ENCODE measurements around the gene TCEAL3. TPM values are rescaled to one million over a fixed set of nuclear protein-coding genes. Genes with fewer than 3 reads are reported as not detected.
"Not testable (repeated sequence)": the region's sequence is repeated elsewhere in the genome, so short reads cannot be mapped to it uniquely, and the experiment has no call there.

Gene TCEAL3
- total RNA-seq, 3 donors from 2014 or later, result 2.5 to 4.3 (median 2.5) TPM

DNA sequence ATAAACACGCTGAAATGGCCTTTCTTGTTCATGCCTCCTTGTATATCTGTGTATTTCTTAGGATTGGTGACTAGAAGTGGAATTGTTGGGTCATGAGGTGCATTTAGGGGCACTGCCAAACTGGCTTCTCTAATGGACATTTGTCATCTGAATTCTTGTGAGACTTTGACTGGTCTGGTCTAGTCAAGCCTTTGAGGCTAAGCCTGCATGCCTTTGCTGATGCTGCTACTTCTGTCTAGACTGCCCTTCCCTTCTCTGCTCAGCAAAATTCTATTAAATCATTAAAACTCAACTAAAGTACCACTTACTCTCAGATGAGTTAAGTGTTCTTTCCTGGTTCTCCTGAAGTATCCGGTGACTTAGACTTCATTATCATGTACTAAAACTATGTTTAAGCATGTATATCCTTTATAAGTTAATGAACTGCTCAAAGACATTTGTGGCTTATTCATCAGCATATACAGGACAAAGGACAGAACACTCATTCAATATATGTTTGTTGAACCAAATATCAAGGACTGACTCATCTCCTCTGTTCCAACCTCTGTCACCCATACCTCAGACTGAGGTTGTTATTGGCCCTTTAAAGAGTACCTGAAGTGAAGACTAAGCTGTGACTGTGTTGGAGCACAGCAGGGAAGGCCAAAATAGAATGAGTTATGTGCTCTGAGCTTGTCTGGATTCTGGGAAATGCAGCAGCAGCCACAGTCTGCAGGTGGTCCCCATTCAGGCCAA lies 30.0 kb downstream of the TCEAL3 start:
- Mint-ChIP-seq H3K36me3 (ENCODE audit: insufficient read depth) (no peaks in the 10 kb centered on the region), H3K9me3 (no peaks in the 10 kb centered on the region), H3K27me3 (ENCODE audit: low read depth) (peaks cover 2% of the 10 kb centered on the region), H3K4me1 (ENCODE audit: low read depth) (no peaks in the 10 kb centered on the region), H3K4me3 (no peak overlapping the region)
- no peak for DNase-seq
- ATAC-seq, result no peak

GRCh38 chrX:103638479-103639346 lies 30.9 kb downstream of the TCEAL3 start:
- ATAC-seq; H3K9me3 Mint-ChIP-seq; H3K4me1 Mint-ChIP-seq (ENCODE audit: low read depth): not testable (repeated sequence)

DNA sequence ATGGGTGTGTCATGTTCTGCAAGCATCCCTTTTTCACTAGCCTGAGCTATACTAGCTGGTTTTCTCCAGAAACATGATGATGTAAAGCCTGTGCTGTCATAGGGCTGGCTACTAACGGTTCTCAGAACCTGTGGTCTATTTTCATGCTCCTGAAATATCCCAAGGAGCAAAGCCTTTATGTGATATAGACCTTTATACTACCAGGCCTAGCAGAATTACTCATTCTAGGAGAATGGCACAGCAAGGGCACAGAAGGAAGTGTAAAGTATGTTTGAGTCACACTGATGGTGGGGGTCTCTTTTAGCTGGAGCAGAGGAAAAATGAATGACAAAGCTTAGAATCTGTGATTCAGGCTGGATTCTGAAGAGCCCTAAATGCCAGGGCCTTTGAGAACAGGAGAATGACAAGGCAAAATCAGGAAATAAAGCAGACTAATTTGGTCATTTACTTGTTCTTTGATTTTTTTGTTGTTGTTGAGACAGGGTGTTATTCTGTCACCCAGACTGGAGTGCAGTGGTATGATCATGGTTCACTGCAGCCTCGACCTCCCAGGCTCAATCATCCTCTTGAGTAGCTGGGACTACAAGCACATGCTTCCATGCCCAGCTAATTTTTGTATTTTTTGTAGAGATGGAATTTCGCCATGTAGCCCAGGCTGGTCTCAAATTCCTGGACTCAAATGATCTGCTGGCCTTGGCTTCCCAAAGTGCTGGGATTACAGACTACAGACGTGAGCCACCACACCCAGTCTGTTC lies 32.8 kb downstream of the TCEAL3 start:
- DNase-seq (no peak), ATAC-seq (no peak)
- Mint-ChIP-seq H3K36me3 (ENCODE audit: insufficient read depth) (no peaks in the 10 kb centered on the region), H3K4me1 (ENCODE audit: low read depth) (no peaks in the 10 kb centered on the region), H3K4me3 (no peak overlapping the region), H3K9me3 (no peaks in the 10 kb centered on the region), H3K27me3 (ENCODE audit: low read depth) (peaks cover 2% of the 10 kb centered on the region)

More at GRCh38 chrX:103638479-103639346, 30.9 kb downstream of the TCEAL3 start:
- DNase-seq; H3K27me3 Mint-ChIP-seq (ENCODE audit: low read depth); H3K4me3 Mint-ChIP-seq; H3K36me3 Mint-ChIP-seq (ENCODE audit: insufficient read depth): not testable (repeated sequence)

DNA sequence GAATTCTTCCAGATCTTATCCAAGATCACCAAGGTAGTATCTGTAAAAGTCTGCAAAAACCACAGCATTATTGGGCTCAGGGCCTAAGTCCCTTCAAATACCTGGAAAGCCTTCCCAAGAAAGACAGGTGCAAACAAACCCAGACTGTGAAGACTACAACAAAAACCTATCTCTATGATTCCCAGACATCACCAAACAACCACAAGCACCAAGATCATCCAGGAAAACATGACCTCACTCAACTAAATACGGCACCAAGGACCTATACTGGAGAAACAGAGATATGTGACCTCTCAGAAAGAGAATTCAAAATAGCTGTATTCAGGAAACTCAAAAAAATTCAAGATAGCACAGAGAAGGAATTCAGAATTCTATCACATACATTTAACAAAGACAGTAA lies 36.4 kb downstream of the TCEAL3 start:
- Mint-ChIP-seq H3K9me3 (no peaks in the 10 kb centered on the region), H3K4me3 (no peak overlapping the region), H3K4me1 (ENCODE audit: low read depth) (no peaks in the 10 kb centered on the region), H3K36me3 (ENCODE audit: insufficient read depth) (no peaks in the 10 kb centered on the region), H3K27me3 (ENCODE audit: low read depth) (peaks cover 7% of the 10 kb centered on the region)
- DNase-seq (no peak), ATAC-seq (no peak)

- ATAC-seq (no peak), DNase-seq (no peak)
- Mint-ChIP-seq H3K4me1 (ENCODE audit: low read depth) (no peaks in the 10 kb centered on the region), H3K36me3 (ENCODE audit: insufficient read depth) (no peaks in the 10 kb centered on the region), H3K4me3 (no peak overlapping the region), H3K27me3 (ENCODE audit: low read depth) (peaks cover 7% of the 10 kb centered on the region), H3K9me3 (no peaks in the 10 kb centered on the region)
Observed at GRCh38 chrX:103647630-103648029, 39.9 kb downstream of the TCEAL3 start.

- no peak for ATAC-seq
- no peak overlapping the region for H3K4me3 Mint-ChIP-seq
- peaks cover 4% of the 10 kb centered on the region for H3K9me3 Mint-ChIP-seq
- no peaks in the 10 kb centered on the region for H3K36me3 Mint-ChIP-seq (ENCODE audit: insufficient read depth)
- no peak for DNase-seq
- H3K4me1 Mint-ChIP-seq (ENCODE audit: low read depth), result no peaks in the 10 kb centered on the region
- peaks cover 5% of the 10 kb centered on the region for H3K27me3 Mint-ChIP-seq (ENCODE audit: low read depth)
Observed at GRCh38 chrX:103651151-103651773, 43.5 kb downstream of the TCEAL3 start.

DNA sequence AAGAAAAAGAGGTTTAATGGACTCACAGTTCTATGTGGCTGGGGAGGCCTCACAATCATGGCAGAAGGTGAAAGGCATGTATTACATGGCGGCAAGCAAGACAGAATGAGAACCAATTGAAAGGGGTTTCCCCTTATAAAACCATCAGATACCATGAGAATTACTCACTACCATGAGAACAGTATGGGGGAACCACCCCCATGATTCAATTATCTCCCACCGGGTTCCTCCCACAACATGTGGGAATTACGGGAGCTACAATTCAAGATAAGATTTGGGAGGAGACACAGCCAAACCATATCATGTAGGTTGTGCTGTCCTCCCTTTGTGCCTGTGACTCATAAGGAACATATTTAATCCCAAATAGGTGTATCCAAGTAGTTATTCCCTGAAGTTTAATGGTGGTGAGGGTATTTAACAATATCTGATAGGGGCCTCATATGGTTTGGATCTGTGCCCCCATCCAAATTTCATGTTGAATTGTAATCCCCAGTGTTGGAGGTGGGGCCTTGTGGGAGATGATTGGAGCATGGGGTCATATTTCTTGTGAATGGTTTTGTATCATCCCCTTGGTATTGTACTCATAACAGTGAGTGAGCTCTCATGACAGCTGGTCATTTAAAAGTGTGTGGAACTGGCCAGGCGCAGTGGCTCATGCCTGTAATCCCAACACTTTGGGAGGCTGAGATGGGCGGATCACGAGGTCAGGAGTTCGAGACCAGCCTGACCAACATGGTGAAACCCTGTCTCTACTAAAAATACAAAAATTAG lies 47.7 kb downstream of the TCEAL3 start:
- H3K9me3 Mint-ChIP-seq; H3K27me3 Mint-ChIP-seq (ENCODE audit: low read depth); H3K36me3 Mint-ChIP-seq (ENCODE audit: insufficient read depth); DNase-seq; H3K4me1 Mint-ChIP-seq (ENCODE audit: low read depth); ATAC-seq; H3K4me3 Mint-ChIP-seq: not testable (repeated sequence)

DNA sequence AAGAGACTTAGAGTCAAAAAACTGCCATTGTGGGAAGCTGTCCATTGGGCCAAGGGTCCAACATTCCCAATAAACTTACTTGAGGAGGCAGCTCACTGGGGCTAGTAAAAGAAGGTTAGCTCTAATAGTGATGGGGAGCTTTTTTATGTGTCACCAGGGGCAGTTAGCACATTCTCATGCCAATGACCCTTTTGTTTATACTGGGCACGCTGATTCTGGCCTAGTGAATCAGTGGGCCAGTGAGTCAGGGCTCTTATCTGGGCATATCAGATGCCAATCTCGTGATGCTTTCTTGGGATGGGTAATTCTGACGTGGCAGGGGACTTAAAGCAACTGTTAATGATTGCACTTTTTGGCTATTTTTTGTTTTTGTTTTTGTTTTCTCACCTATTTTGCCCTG lies 48.9 kb downstream of the TCEAL3 start:
- no peak overlapping the region for H3K4me3 Mint-ChIP-seq
- no peaks in the 10 kb centered on the region for H3K4me1 Mint-ChIP-seq (ENCODE audit: low read depth)
- no peaks in the 10 kb centered on the region for H3K36me3 Mint-ChIP-seq (ENCODE audit: insufficient read depth)
- no peak for DNase-seq
- peaks cover 6% of the 10 kb centered on the region for H3K27me3 Mint-ChIP-seq (ENCODE audit: low read depth)
- ATAC-seq, result no peak
- H3K9me3 Mint-ChIP-seq, result peaks cover 4% of the 10 kb centered on the region

DNA sequence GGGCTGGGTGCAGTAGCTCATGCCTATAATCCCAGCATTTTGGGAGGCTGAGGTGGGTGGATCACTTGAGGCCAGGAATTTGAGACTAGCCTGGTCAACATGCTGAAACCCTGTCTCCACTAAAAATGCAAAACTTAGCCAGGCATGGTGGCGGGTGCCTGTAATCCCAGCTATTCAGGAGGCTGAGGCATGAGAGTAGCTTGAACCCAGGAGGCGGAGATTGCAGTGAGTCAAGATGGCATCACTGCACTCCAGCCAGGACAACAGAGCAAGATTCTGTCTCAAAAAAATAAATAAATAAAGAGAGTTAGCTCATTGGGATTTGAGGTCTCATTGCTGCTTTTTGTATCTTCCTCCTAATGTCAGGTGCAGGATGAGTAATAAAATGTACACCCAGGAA lies 49.3 kb downstream of the TCEAL3 start:
- H3K27me3 Mint-ChIP-seq (ENCODE audit: low read depth); ATAC-seq; H3K4me3 Mint-ChIP-seq; H3K9me3 Mint-ChIP-seq; H3K4me1 Mint-ChIP-seq (ENCODE audit: low read depth); DNase-seq; H3K36me3 Mint-ChIP-seq (ENCODE audit: insufficient read depth): not testable (repeated sequence)

DNA sequence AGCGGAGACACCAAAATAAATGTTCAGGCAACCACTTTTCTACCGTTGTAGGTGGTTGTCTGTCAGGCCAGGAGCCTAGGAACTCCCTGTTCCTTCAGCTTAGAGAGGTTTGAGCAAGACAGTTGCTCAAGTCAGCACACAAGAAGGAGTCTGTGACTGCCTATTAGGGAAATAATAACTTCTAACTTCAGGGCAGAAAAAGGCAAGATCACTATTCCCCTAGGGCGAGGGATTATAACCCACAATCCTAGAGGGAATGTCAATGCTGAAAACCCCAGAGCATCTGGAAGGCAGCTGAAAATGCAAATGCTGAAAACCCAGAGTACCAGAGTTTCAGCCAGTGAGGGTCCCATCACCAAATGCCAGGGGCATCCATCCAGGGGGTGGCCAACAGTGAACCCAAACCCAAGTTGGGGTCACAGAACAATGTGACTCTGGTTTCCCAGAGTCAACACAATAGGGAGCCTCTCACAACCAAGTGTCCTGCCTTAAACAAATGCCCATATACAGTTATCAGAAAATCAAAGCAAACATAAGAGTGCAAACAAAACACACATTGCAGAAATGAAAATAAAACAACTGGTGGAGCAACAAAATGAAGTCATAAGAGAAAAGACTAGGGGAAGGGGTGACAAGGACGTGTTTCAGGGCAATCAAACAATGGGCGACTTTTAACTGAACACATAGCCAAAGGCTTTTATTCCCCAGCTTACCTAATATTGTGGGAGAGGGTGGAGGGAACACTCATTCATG lies 51.1 kb downstream of the TCEAL3 start:
- no peak overlapping the region for H3K4me3 Mint-ChIP-seq
- ATAC-seq (no peak), DNase-seq (no peak)
- H3K36me3 Mint-ChIP-seq (ENCODE audit: insufficient read depth), result no peaks in the 10 kb centered on the region
- H3K27me3 Mint-ChIP-seq (ENCODE audit: low read depth), result peaks cover 12% of the 10 kb centered on the region
- peaks cover 4% of the 10 kb centered on the region for H3K9me3 Mint-ChIP-seq
- H3K4me1 Mint-ChIP-seq (ENCODE audit: low read depth), result no peaks in the 10 kb centered on the region

- DNase-seq; H3K9me3 Mint-ChIP-seq; H3K4me1 Mint-ChIP-seq (ENCODE audit: low read depth); ATAC-seq; H3K4me3 Mint-ChIP-seq; H3K36me3 Mint-ChIP-seq (ENCODE audit: insufficient read depth): not testable (repeated sequence)
- H3K27me3 Mint-ChIP-seq (ENCODE audit: low read depth), result peaks cover 16% of the 10 kb centered on the region
Observed at GRCh38 chrX:103659460-103659859, 51.7 kb downstream of the TCEAL3 start.
